ENCODE measurements around the gene PAGE2B.

DNA sequence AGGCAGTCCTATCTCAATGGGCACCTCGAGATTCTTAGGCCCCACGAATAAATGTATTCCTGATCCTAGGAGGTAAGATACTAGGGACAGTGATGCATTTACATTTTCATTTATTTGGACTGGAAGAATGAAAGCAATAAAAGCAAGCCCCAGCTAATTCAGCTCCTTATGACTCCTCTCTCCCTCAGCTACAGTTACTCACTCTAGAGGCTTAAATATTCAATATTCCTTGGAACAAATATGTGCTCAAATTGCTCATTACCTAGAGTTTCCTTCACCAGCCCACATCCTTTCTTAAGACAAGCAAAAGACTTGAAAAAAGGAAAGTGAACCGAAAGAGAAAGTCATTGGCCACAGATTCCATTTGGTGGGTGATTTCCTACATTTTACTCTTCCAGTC is 27.9 kb downstream of the PAGE2B start:
- TF ChIP-seq CHD4 (IDR thresholded peaks at IDR 0.05; ENCODE audit: borderline replicate concordance), result no peak
- no peak for TF ChIP-seq CTCF (IDR thresholded peaks at IDR 0.05)
- TF ChIP-seq EP300 (IDR thresholded peaks at IDR 0.05), result no peak
- no peak for TF ChIP-seq CHD2 (IDR thresholded peaks at IDR 0.05; ENCODE audit: low read length, partially characterized antibody)
